Prostate gland (tissue), 2 donors: ENCODE data around the gene GLRX3. TPM values are rescaled to one million over a fixed set of nuclear protein-coding genes. Genes with fewer than 3 reads are reported as not detected.

ENCODE experiments used
- DNase-seq: peaks from one replicate; pipeline ENCODE4 v3.0.0-alpha.2; 2019; ENCODE audit warnings: low spot score
- H3K27ac ChIP-seq, 2 donors: fragments of 200-600 bp; sonication (generic); 2 replicates each; pipeline ENCODE4 v1.5.1; 2017 to 2019
- H3K27me3 ChIP-seq: fragments of 200-600 bp; sonication (generic); replicated peaks from 2 replicates; pipeline ENCODE4 v1.5.1; 2019; ENCODE audit not compliant: insufficient read depth
- H3K36me3 ChIP-seq, 2 donors: fragments of 200-600 bp; sonication (generic); 1 replicate in 1 of 2; 2 replicates in 1 of 2; pipeline versions ENCODE4 v1.5.1 to v1.8.1; 2017 to 2019
- H3K4me1 ChIP-seq: fragments of 200-600 bp; sonication (generic); replicated peaks from 2 replicates; pipeline ENCODE4 v1.5.1; 2019
- H3K4me3 ChIP-seq, 2 donors: fragments of 200-600 bp; sonication (generic); 2 replicates each; pipeline ENCODE4 v1.5.1; 2017 to 2019
- H3K9me3 ChIP-seq: fragments of 200-600 bp; sonication (generic); 2 replicates; pipeline ENCODE4 v1.5.1; 2017
- CTCF ChIP-seq, 4 experiments: fragments of 200-600 bp in 2 of 4; fragments of 450-650 bp in 2 of 4; sonication (generic) in 2 of 4; IDR thresholded peaks; 1 replicate in 3 of 4; 2 replicates in 1 of 4; pipeline ENCODE4 v1.5.1; 2016 to 2019; ENCODE audit warnings: antibody characterized with exemption in 4 of 4, mild to moderate bottlenecking in 2 of 4, moderate library complexity in 2 of 4
- POLR2A ChIP-seq: fragments of 450-650 bp; IDR thresholded peaks from one replicate; pipeline ENCODE4 v1.6.1; 2016; ENCODE audit warnings: antibody characterized with exemption, mild to moderate bottlenecking
- POLR2AphosphoS5 ChIP-seq: sonication (generic); formaldehyde crosslinking; IDR thresholded peaks from one replicate; pipeline ENCODE4 v1.6.1; 2017; ENCODE audit warnings: antibody characterized with exemption
- WGBS: methylation state at CpG from one replicate; pipeline ENCODE4 v1.1.5; 2018; 5-methylcytosine and 5-hydroxymethylcytosine counted together
- intact Hi-C: fragments of 100-400 bp; cut with DNase I; formaldehyde crosslinking; loops from one replicate; pipeline ENCODE4 v1.14.2; 2022
- total RNA-seq, 2 donors: library from RNA; depleted of rRNA; stranded (reverse); fragments of >200 nt; gene quantifications; one replicate each; pipeline ENCODE4 v1.1.0, GENCODE V29; 2016

GLRX3 gene
- total RNA-seq, 2 donors from 2014 or later, result 32.6 to 40.7 TPM

DNA sequence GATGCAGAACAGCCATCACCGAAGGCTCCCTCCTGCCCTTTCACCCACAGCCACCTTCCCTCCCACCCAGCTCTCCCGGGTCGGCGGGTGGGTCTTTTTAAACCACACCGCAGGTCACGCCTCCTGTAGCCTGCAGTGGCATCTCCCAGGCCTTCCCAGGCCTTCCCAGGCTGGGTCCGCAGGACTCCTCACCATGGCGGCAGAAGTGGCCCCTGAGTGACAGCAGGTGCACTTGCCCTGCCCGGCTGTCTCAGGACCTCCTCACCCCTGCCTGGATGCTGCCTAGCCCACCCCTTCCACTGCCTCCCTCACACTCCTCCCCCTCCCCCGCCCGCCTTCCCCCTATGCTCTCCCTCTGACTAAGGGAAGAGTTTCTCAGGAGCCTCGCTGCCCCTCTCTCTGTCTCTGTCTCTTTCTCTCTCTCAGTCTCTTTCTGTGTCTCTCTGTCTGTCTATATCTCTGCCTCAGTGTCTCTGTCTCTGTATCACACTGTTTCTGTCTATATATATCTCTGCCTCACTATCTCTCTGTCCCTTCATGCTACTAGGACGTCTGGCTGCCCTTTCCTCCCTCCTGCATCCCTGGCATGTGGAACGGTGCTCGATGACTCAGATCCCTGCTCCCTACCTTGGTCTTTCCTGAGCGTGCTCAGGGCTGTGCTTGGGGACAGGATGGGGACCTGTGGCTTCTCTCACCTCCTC lies 57.5 kb downstream of the GLRX3 start:
- TF ChIP-seq POLR2A, result no peak
- DNase-seq, result no peak
- WGBS, result 76% methylated on average over 16 of the region's 16 CpGs
- Histone ChIP-seq H3K4me1 (peaks cover 2% of the 10 kb centered on the region), H3K27ac (no peak overlapping the region), H3K27me3 (no peaks in the 10 kb centered on the region), H3K9me3 (no peaks in the 10 kb centered on the region), H3K36me3 (no peaks in the 10 kb centered on the region), H3K4me3 (no peak overlapping the region)
- intact Hi-C loops, result loop anchor here (5.0 kb wide), 1 partner anchor 1679 kb away; no protein-coding TSS in a partner anchor

- no peak overlapping the region for H3K27ac ChIP-seq
- no peaks in the 10 kb centered on the region for H3K36me3 ChIP-seq
- WGBS, result 80% methylated on average over 21 of the region's 21 CpGs
- TF ChIP-seq POLR2AphosphoS5 (no peak), CTCF (IDR thresholded peaks at IDR 0.05) (no peak), POLR2A (no peak)
- no peaks in the 10 kb centered on the region for H3K9me3 ChIP-seq
- no peak for DNase-seq
- no peak overlapping the region for H3K4me3 ChIP-seq
- H3K27me3 ChIP-seq, result no peaks in the 10 kb centered on the region
- peaks cover 2% of the 10 kb centered on the region for H3K4me1 ChIP-seq
- intact Hi-C loops, result loop anchor here (5.0 kb wide), 1 partner anchor 1678 kb away; no protein-coding TSS in a partner anchor
Measured at GRCh38 chr10:130194194-130194990, 58.2 kb downstream of the GLRX3 start.

GRCh38 chr10:130194991-130195645 lies 58.9 kb downstream of the GLRX3 start:
- intact Hi-C loops, result loop anchor here (5.0 kb wide), 1 partner anchor 1677 kb away; no protein-coding TSS in a partner anchor
- Histone ChIP-seq H3K27ac (no peak overlapping the region), H3K9me3 (no peaks in the 10 kb centered on the region), H3K36me3 (no peaks in the 10 kb centered on the region), H3K4me1 (peaks cover 2% of the 10 kb centered on the region), H3K27me3 (no peaks in the 10 kb centered on the region), H3K4me3 (no peak overlapping the region)
- 90% methylated on average over 19 of the region's 19 CpGs for WGBS
- no peak for TF ChIP-seq POLR2A
- TF ChIP-seq POLR2AphosphoS5, result no peak
- no peak for TF ChIP-seq CTCF (IDR thresholded peaks at IDR 0.05)
- DNase-seq, result no peak

DNA sequence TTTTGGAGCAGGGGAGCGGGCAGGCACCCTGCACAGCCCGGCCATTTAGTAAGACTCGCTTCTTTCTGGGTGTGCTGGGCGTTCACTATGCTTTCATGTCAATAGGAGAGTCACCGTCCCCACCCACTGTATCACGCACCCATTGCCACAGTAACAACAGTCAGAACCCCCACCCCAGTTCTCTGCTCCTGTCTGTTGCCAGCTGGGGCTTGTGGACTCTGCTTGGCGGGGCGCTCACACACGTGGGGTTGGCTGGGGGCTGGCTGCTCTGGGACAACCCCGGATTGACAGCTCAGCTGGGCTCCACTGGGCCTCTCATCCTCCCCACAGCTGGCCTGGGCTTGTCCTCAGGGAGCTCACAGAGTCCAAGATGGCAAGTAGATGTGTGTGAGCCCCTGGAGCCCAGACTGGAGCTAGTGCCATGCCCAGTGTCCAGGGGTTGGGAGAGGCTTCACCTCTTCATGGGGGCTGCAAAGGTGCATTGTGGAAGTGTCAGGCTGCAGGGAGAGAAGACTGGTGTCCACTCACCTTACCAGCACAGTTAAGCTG lies 59.6 kb downstream of the GLRX3 start:
- H3K4me1 ChIP-seq, result peaks cover 1% of the 10 kb centered on the region
- no peaks in the 10 kb centered on the region for H3K27me3 ChIP-seq
- no peaks in the 10 kb centered on the region for H3K9me3 ChIP-seq
- DNase-seq, result no peak
- no peak overlapping the region for H3K4me3 ChIP-seq
- no peaks in the 10 kb centered on the region for H3K36me3 ChIP-seq
- WGBS, result 97% methylated on average over 5 of the region's 10 CpGs
- intact Hi-C loops, result no loop called here
- TF ChIP-seq POLR2A (no peak), POLR2AphosphoS5 (no peak)
- no peak overlapping the region for H3K27ac ChIP-seq

DNA sequence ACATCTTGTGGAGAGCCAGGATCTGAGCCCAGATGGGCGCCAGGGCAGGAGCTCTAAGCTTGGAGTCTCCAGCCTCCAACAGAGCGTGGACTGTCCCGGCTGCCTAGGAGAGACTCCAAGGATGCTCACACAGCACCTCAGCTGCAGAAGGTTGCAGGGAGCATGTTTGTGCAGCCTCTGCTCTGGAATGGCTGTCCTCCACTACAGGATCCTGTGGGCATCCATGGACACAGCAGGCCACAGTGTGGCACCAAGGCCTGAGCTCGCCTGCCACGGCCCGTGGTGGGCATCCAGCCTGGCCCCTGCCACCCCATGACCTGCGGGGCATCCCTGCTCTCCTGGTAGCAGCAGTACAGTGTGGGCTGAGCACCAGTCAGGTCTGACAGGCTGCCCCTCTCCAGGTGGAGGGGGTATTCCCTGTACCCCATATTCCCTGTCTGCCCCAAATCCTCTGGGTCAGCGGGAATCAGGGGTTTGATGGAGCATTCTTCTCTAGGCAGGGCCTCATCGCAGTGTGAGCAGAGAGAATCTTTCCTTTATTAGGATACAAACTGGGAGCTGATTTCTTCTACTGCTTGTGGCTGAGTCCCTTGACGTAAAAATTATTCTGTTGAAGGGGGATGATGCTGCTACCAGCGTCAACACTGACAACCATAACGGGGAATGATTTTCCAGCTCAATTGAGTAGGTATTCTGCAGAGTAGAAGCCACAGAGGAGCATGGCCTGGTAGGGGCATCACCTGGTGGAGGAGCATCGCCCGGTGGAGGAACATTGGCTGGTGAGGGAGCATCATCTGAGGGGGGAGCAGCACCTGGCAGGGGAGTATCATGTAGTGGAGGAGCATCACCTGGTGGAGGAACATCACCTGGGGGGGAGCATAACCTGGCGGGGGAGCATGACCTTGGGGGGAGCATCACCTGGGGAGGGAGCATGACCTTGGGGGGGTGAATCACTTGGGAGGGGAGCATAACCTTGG lies 60.6 kb downstream of the GLRX3 start:
- no peak overlapping the region for H3K4me3 ChIP-seq
- TF ChIP-seq POLR2A (no peak), POLR2AphosphoS5 (no peak), CTCF (IDR thresholded peaks at IDR 0.05) (no peak)
- DNase-seq, result no peak
- intact Hi-C loops, result no loop called here
- 88% methylated on average over 13 of the region's 15 CpGs for WGBS
- no peak overlapping the region for H3K27ac ChIP-seq
- H3K27me3 ChIP-seq, result peaks cover 2% of the 10 kb centered on the region
- no peaks in the 10 kb centered on the region for H3K9me3 ChIP-seq
- no peaks in the 10 kb centered on the region for H3K36me3 ChIP-seq
- H3K4me1 ChIP-seq, result no peaks in the 10 kb centered on the region
